Neutrophil (primary cell): ENCODE measurements around the gene SLC38A11.

ENCODE experiments used
- H3K27ac ChIP-seq: fragments of 200-600 bp; sonication (generic); 2 replicates; pipeline ENCODE4 v1.5.1; 2016; ENCODE audit warnings: mild to moderate bottlenecking, moderate library complexity
- H3K27me3 ChIP-seq: fragments of 200-600 bp; sonication (generic); 2 replicates; pipeline ENCODE4 v1.6.0; 2016; ENCODE audit warnings: mild to moderate bottlenecking
- H3K36me3 ChIP-seq: fragments of 200-600 bp; sonication (generic); 2 replicates; pipeline ENCODE4 v1.5.1; 2017
- H3K4me1 ChIP-seq, 2 experiments: fragments of 200-600 bp in 1 of 2; sonication (generic) in 1 of 2; 1 replicate in 1 of 2; 2 replicates in 1 of 2; pipeline versions ENCODE4 v1.5.1 to v1.6.1; 2013 to 2016; ENCODE audit warnings: low read depth in 1 of 2, low read length in 1 of 2, mild to moderate bottlenecking in 1 of 2, moderate library complexity in 1 of 2; ENCODE audit not compliant: control insufficient read depth in 1 of 2, insufficient read depth in 1 of 2
- H3K4me3 ChIP-seq, 2 experiments: fragments of 200-600 bp in 1 of 2; sonication (generic) in 1 of 2; 1 replicate in 1 of 2; 2 replicates in 1 of 2; pipeline ENCODE4 v1.5.1; 2013 to 2016; ENCODE audit warnings: low read depth in 1 of 2, low read length in 1 of 2, mild to moderate bottlenecking in 1 of 2, moderate library complexity in 1 of 2
- H3K9me3 ChIP-seq: fragments of 200-600 bp; sonication (generic); 2 replicates; pipeline ENCODE4 v1.5.1; 2016
- CTCF ChIP-seq: fragments of 200-600 bp; sonication (generic); IDR thresholded peaks from 2 replicates; pipeline ENCODE4 v1.5.1; 2016; ENCODE audit warnings: antibody characterized with exemption

The SLC38A11 gene

GRCh38 chr2:164913640-164914350 lies 41.5 kb downstream of the SLC38A11 start:
- H3K27me3 ChIP-seq = no peaks in the 10 kb centered on the region
- TF ChIP-seq CTCF = no peak
- H3K4me3 ChIP-seq = no peak overlapping the region
- no peak overlapping the region for H3K27ac ChIP-seq
- no peaks in the 10 kb centered on the region for H3K36me3 ChIP-seq
- H3K9me3 ChIP-seq = no peaks in the 10 kb centered on the region
- no peaks in the 10 kb centered on the region for H3K4me1 ChIP-seq

GRCh38 chr2:164913011-164913410 lies 42.3 kb downstream of the SLC38A11 start:
- no peaks in the 10 kb centered on the region for H3K36me3 ChIP-seq
- no peak for TF ChIP-seq CTCF
- no peaks in the 10 kb centered on the region for H3K27me3 ChIP-seq
- no peak overlapping the region for H3K27ac ChIP-seq
- H3K9me3 ChIP-seq = no peaks in the 10 kb centered on the region
- H3K4me1 ChIP-seq = no peaks in the 10 kb centered on the region
- no peak overlapping the region for H3K4me3 ChIP-seq

GRCh38 chr2:164911832-164912231 lies 43.5 kb downstream of the SLC38A11 start:
- Histone ChIP-seq H3K4me1 (no peaks in the 10 kb centered on the region), H3K36me3 (no peaks in the 10 kb centered on the region), H3K27me3 (no peaks in the 10 kb centered on the region), H3K4me3 (no peak overlapping the region), H3K27ac (no peak overlapping the region), H3K9me3 (no peaks in the 10 kb centered on the region)
- no peak for TF ChIP-seq CTCF

GRCh38 chr2:164910101-164910899 lies 45.0 kb downstream of the SLC38A11 start:
- no peaks in the 10 kb centered on the region for H3K9me3 ChIP-seq
- H3K4me3 ChIP-seq = no peak overlapping the region
- H3K36me3 ChIP-seq = no peaks in the 10 kb centered on the region
- H3K4me1 ChIP-seq = no peaks in the 10 kb centered on the region
- H3K27ac ChIP-seq = no peak overlapping the region
- TF ChIP-seq CTCF = no peak
- H3K27me3 ChIP-seq = no peaks in the 10 kb centered on the region

GRCh38 chr2:164906947-164907346 lies 48.4 kb downstream of the SLC38A11 start:
- no peaks in the 10 kb centered on the region for H3K4me1 ChIP-seq
- no peak overlapping the region for H3K4me3 ChIP-seq
- no peaks in the 10 kb centered on the region for H3K9me3 ChIP-seq
- no peaks in the 10 kb centered on the region for H3K36me3 ChIP-seq
- no peak overlapping the region for H3K27ac ChIP-seq
- H3K27me3 ChIP-seq = no peaks in the 10 kb centered on the region
- TF ChIP-seq CTCF = no peak
